K562 (cell line): ENCODE measurements around the gene RAB6A. TPM values are rescaled to one million over a fixed set of nuclear protein-coding genes. Genes with fewer than 3 reads are reported as not detected.
A peak's percentile ranks its signal among the peaks of the same experiment; 100 is the strongest.

ENCODE experiments used
- ATAC-seq: fragments of 200-7000 bp; cut with Tn5 transposase; 3 replicates; pipeline ENCODE4 v1.9.1; 2020; ENCODE audit warnings: moderate library complexity
- BruUV-seq: library from RNA; stranded (reverse); fragments of 400-500 nt; replicated peaks from 2 replicates; lab custom pipeline; 2021; lab: Mats Ljungman, UMichigan
- CTCF ChIA-PET: fragments of 300-600 bp; formaldehyde crosslinking; extraction: SDS; loops from one replicate; lab custom pipeline; 2021; ENCODE audit warnings: low intra/inter-chr PET ratio; lab: Yijun Ruan, JAX
- POLR2A ChIA-PET: fragments of 300-600, 350-650 bp; sonication (Branson Sonifier 250); formaldehyde crosslinking; extraction: SDS; loops from one replicate; lab custom pipeline; 2021; ENCODE audit warnings: antibody characterized with exemption, inconsistent platforms; lab: Yijun Ruan, JAX
- DNase-seq, 4 experiments: peaks; one replicate each; pipeline versions ENCODE4 v3.0.0 to v3.0.0-alpha.2; 2011 to 2018; ENCODE audit warnings: low spot score in 3 of 4, mixed read lengths in 3 of 4; ENCODE audit errors: extremely low read depth in 1 of 4
- FAIRE-seq: peaks from 2 replicates; lab custom pipeline; 2011; peaks lifted over from hg19 to GRCh38; lab: Jason Lieb, UNC
- H2AFZ ChIP-seq: 2 replicates; pipeline ENCODE4 v1.6.0; 2011; ENCODE audit warnings: low read depth, low read length, control low read depth, inconsistent platforms
- H3K27ac ChIP-seq: fragments of 200-600 bp; 3 replicates; pipeline ENCODE4 v1.8.0; 2011; ENCODE audit warnings: low read depth, mild to moderate bottlenecking, control low read depth, inconsistent platforms, low read length, moderate library complexity, mixed read lengths; ENCODE audit errors: extremely low read depth
- H3K27me3 ChIP-seq, 2 experiments: fragments of 300-600 bp in 1 of 2; 2 replicates in 1 of 2; 3 replicates in 1 of 2; pipeline versions ENCODE4 v1.6.0 to v1.8.0; 2011; ENCODE audit warnings: inconsistent platforms in 2 of 2, low read length in 2 of 2, mild to moderate bottlenecking in 1 of 2, mixed read lengths in 1 of 2, moderate library complexity in 1 of 2; ENCODE audit not compliant: control insufficient read depth in 2 of 2, insufficient read depth in 2 of 2
- H3K36me3 ChIP-seq: fragments of 300-600 bp; 3 replicates; pipeline ENCODE4 v1.8.0; 2011; ENCODE audit warnings: mild to moderate bottlenecking, low read length, inconsistent platforms; ENCODE audit not compliant: control insufficient read depth, insufficient read depth
- H3K4me1 ChIP-seq, 2 experiments: fragments of 200-600 bp in 1 of 2; replicated peaks in 1 of 2; 2 replicates in 1 of 2; 3 replicates in 1 of 2; pipeline versions ENCODE4 v1.5.1 to v1.8.0; 2011; ENCODE audit warnings: inconsistent platforms in 2 of 2, low read length in 2 of 2, mild to moderate bottlenecking in 1 of 2, mixed read lengths in 1 of 2, moderate library complexity in 1 of 2; ENCODE audit not compliant: control insufficient read depth in 2 of 2, insufficient read depth in 2 of 2
- H3K4me2 ChIP-seq: 2 replicates; pipeline ENCODE4 v1.6.1; 2011; ENCODE audit warnings: low read length, control low read depth, inconsistent platforms, mixed read lengths; ENCODE audit not compliant: insufficient read depth
- H3K4me3 ChIP-seq: fragments of 200-600 bp; sonication (generic), shearing (Covaris generic); 2 replicates; pipeline ENCODE4 v1.5.1; 2016; ENCODE audit warnings: control low read depth, inconsistent platforms
- H3K79me2 ChIP-seq: fragments of 200-600 bp; 3 replicates; pipeline ENCODE4 v1.8.0; 2011; ENCODE audit warnings: low read length, inconsistent platforms; ENCODE audit not compliant: control insufficient read depth, insufficient read depth
- H3K9ac ChIP-seq, 2 experiments: 2 replicates each; pipeline versions ENCODE4 v1.6.0 to v1.6.1; 2011; ENCODE audit warnings: low read depth in 2 of 2, low read length in 2 of 2, control low read depth in 1 of 2, inconsistent platforms in 1 of 2, mild to moderate bottlenecking in 1 of 2, mixed read lengths in 1 of 2; ENCODE audit not compliant: insufficient read depth in 1 of 2
- H3K9me1 ChIP-seq: one replicate; pipeline ENCODE4 v1.6.0; 2011; ENCODE audit warnings: inconsistent platforms, mild to moderate bottlenecking, low read length, moderate library complexity; ENCODE audit not compliant: control insufficient read depth, insufficient read depth
- H3K9me3 ChIP-seq: replicated peaks from 2 replicates; pipeline ENCODE4 v1.5.1; 2011; ENCODE audit warnings: low read depth, low read length, inconsistent platforms; ENCODE audit not compliant: control insufficient read depth, insufficient read depth
- H4K20me1 ChIP-seq: replicated peaks from 2 replicates; pipeline ENCODE4 v1.6.1; 2011; ENCODE audit warnings: low read length, inconsistent platforms, mixed read lengths; ENCODE audit not compliant: control insufficient read depth, insufficient read depth
- C11orf30 ChIP-seq: fragments of 450-650 bp; IDR thresholded peaks from 2 replicates; pipeline ENCODE4 v1.6.1; 2016; ENCODE audit warnings: low read depth, mild to moderate bottlenecking
- CAMTA2 ChIP-seq: fragments of 250-450 bp; sonication (Bioruptor Pico); conservative IDR thresholded peaks from 2 replicates; pipeline ENCODE4 v1.5.1; 2022
- CBX8 ChIP-seq: fragments of 200-600 bp; sonication (generic); IDR thresholded peaks from 2 replicates; pipeline ENCODE4 v1.6.1; 2012; ENCODE audit warnings: borderline replicate concordance, mixed run types, low read depth, mild to moderate bottlenecking, moderate library complexity, mixed read lengths, low read length, control low read depth, inconsistent platforms; ENCODE audit not compliant: poor library complexity, severe bottlenecking; ENCODE audit errors: extremely low read depth
- GATA2 ChIP-seq: sonication (generic); formaldehyde crosslinking; IDR thresholded peaks from 2 replicates; pipeline ENCODE4 v1.4.0; 2020; ENCODE audit warnings: mild to moderate bottlenecking, missing genetic modification reagents
- KLF16 ChIP-seq: IDR thresholded peaks from 2 replicates; pipeline ENCODE4 v1.6.1; 2016; ENCODE audit warnings: antibody characterized with exemption
- MAFG ChIP-seq: fragments of 450-650 bp; conservative IDR thresholded peaks from 2 replicates; pipeline ENCODE4 v1.6.1; 2016; ENCODE audit warnings: missing genetic modification characterization, missing compliant biosample characterization
- PYGO2 ChIP-seq: fragments of 450-650 bp; IDR thresholded peaks from 2 replicates; pipeline ENCODE4 v1.6.1; 2016; ENCODE audit warnings: mild to moderate bottlenecking, missing genetic modification characterization, moderate library complexity, missing compliant biosample characterization
- RBM39 ChIP-seq: fragments of 200-400 bp; formaldehyde crosslinking; optimal IDR thresholded peaks from 2 replicates; pipeline ENCODE3; 2018; ENCODE audit warnings: low read depth, low read length
- TCF7 ChIP-seq: sonication (generic); IDR thresholded peaks from 2 replicates; pipeline ENCODE4 v1.6.1; 2016; ENCODE audit warnings: antibody characterized with exemption, borderline replicate concordance
- THAP7 ChIP-seq: fragments of 250-450 bp; sonication (Bioruptor Pico); IDR thresholded peaks from 2 replicates; pipeline ENCODE4 v1.5.0; 2021
- USF2 ChIP-seq: sonication (generic); formaldehyde crosslinking; IDR thresholded peaks from 2 replicates; pipeline ENCODE4 v1.5.0; 2020; ENCODE audit warnings: missing genetic modification reagents
- VEZF1 ChIP-seq: fragments of 200-800 bp; sonication (Bioruptor generic); IDR thresholded peaks from 2 replicates; pipeline ENCODE4 v1.6.1; 2017; ENCODE audit warnings: missing genetic modification characterization, missing compliant biosample characterization
- ZNF140 ChIP-seq: fragments of 250-450 bp; sonication (Bioruptor Pico); IDR thresholded peaks from 2 replicates; pipeline ENCODE4 v1.8.0; 2021; ENCODE audit warnings: moderate library complexity, mild to moderate bottlenecking, inconsistent platforms
- ZNF239 ChIP-seq: fragments of 250-450 bp; sonication (Bioruptor Pico); IDR thresholded peaks from 2 replicates; pipeline ENCODE4 v1.4.0; 2020; ENCODE audit warnings: mild to moderate bottlenecking
- ZNF316 ChIP-seq: fragments of 450-650 bp; IDR thresholded peaks from 2 replicates; pipeline ENCODE4 v1.6.1; 2016
- WGBS: fragments of 100-300 bp; shearing (Covaris generic); methylation state at CpG from one replicate; pipeline ENCODE4 v1.1.6; 2016; ENCODE audit warnings: low coverage, mixed read lengths; ENCODE audit not compliant: insufficient coverage; ENCODE audit errors: missing lambda C conversion rate; 5-methylcytosine and 5-hydroxymethylcytosine counted together
- in situ Hi-C: fragments of 300-500 bp; cut with MboI; formaldehyde crosslinking; loops from 4 replicates; pipeline ENCODE4 v1.15.0; 2018; ENCODE audit warnings: inconsistent platforms, mixed read lengths
- intact Hi-C: fragments of 100-400 bp; cut with micrococcal nuclease; formaldehyde crosslinking; loops from 2 replicates; pipeline ENCODE4 v1.14.2; 2022
- polyA plus RNA-seq, 8 experiments: library from polyadenylated mRNA; depleted of rRNA in 4 of 8; stranded (reverse) in 5 of 8; unstranded in 3 of 8; fragments of >200 nt; fragmentation: Nextera tagmentation in 2 of 8; fragmentation: Illumina TruSeq in 1 of 8; extraction: Ambion mirVana in 2 of 8; extraction: Trizol in 1 of 8; gene quantifications; 2 replicates each; pipeline versions ENCODE4 v1.2.1 to v1.2.3, GENCODE V29; 2011 to 2014; ENCODE audit warnings: inconsistent platforms in 1 of 8, missing spikeins in 1 of 8
- total RNA-seq, 7 experiments: library from RNA; depleted of rRNA in 6 of 7; stranded (reverse); fragments of >200 nt in 6 of 7; fragmentation: Illumina TruSeq in 2 of 7; extraction: Trizol in 2 of 7; gene quantifications; 2 replicates each; pipeline versions ENCODE4 v1.2.1 to v1.2.3, GENCODE V29; 2011 to 2021; ENCODE audit warnings: low replicate concordance in 1 of 7

Gene RAB6A
- total and polyA plus RNA-seq, 9 of the 15 experiments (the other 6 are each of a cell fraction or from before 2014, with no cell fraction given): 14.0 to 95.3 (median 45.4) TPM

GRCh38 chr11:73726825-73727224 is 34.0 kb downstream of the RAB6A start:
- DNase-seq (no peak), FAIRE-seq (no peak), ATAC-seq (no peak)
- Histone ChIP-seq H3K79me2 (peaks cover 4% of the 10 kb centered on the region; the same call in 1 of the 3 replicates), H3K27ac (no peak overlapping the region), H4K20me1 (no peaks in the 10 kb centered on the region), H2AFZ (no peak overlapping the region), H3K27me3 (no peaks in the 10 kb centered on the region), H3K9me1 (no peaks in the 10 kb centered on the region), H3K36me3 (peaks cover 12% of the 10 kb centered on the region; the same call in 2 of the 3 replicates), H3K4me3 (no peak overlapping the region), H3K9me3 (no peaks in the 10 kb centered on the region), H3K9ac (no peak overlapping the region), H3K4me1 (no peaks in the 10 kb centered on the region)
- intact Hi-C loops (no loop called here), in situ Hi-C loops (no loop called here)
- CTCF ChIA-PET: no interaction called here
- no TSS peak for BruUV-seq
- POLR2A ChIA-PET: interaction anchor here (0.7 kb wide), 1 partner anchor 231 kb away, joined by 3 read pairs; no protein-coding TSS in a partner anchor
- WGBS: 78% methylated on average over 2 of the region's 2 CpGs
- TF ChIP-seq RBM39: no peak
- no peak for TF ChIP-seq ZNF239 (CRISPR knock-in tag)
- peak; percentile 54; the same call in 1 of the 2 replicates for TF ChIP-seq C11orf30
- TF ChIP-seq ZNF316: peak; percentile 67
- TF ChIP-seq MAFG: 0 out of 2 replicates have a peak, but pooled peaks have one; percentile 13
- TF ChIP-seq, all 486 proteins: peak for 3
- no peak overlapping the region for H3K4me2 ChIP-seq

GRCh38 chr11:73717136-73717535 is 43.7 kb downstream of the RAB6A start:
- Histone ChIP-seq H3K79me2 (no peaks in the 10 kb centered on the region), H3K27me3 (no peaks in the 10 kb centered on the region), H3K27ac (no peak overlapping the region), H3K36me3 (peaks cover 34% of the 10 kb centered on the region), H3K9me1 (no peaks in the 10 kb centered on the region), H3K4me2 (no peak overlapping the region), H2AFZ (no peak overlapping the region), H3K9me3 (no peaks in the 10 kb centered on the region), H4K20me1 (no peaks in the 10 kb centered on the region), H3K4me1 (0 out of 5 replicates have a peak, but pooled peaks cover 0 to 4% of the 10 kb centered on the region in 2 experiments), H3K9ac (no peak overlapping the region), H3K4me3 (no peak overlapping the region)
- DNase-seq: no peak
- ATAC-seq: no peak
- ChIA-PET CTCF (no interaction called here), POLR2A (no interaction called here)
- BruUV-seq: no TSS peak
- FAIRE-seq: no peak
- in situ Hi-C loops (no loop called here), intact Hi-C loops (no loop called here)
- 81% methylated on average over 3 of the region's 3 CpGs for WGBS
- TF ChIP-seq PYGO2 (no peak), CAMTA2 (CRISPR knock-in tag) (no peak), RBM39 (no peak), GATA2 (CRISPR knock-in tag) (no peak), CBX8 (no peak), TCF7 (no peak), KLF16 (no peak), VEZF1 (no peak), ZNF140 (CRISPR knock-in tag) (no peak), USF2 (no peak), THAP7 (CRISPR knock-in tag) (no peak)
